ENCODE data around the gene TNS2.
"Not testable (repeated sequence)": the region's sequence is repeated elsewhere in the genome, so short reads cannot be mapped to it uniquely, and the experiment has no call there.

TNS2 gene, protein sequence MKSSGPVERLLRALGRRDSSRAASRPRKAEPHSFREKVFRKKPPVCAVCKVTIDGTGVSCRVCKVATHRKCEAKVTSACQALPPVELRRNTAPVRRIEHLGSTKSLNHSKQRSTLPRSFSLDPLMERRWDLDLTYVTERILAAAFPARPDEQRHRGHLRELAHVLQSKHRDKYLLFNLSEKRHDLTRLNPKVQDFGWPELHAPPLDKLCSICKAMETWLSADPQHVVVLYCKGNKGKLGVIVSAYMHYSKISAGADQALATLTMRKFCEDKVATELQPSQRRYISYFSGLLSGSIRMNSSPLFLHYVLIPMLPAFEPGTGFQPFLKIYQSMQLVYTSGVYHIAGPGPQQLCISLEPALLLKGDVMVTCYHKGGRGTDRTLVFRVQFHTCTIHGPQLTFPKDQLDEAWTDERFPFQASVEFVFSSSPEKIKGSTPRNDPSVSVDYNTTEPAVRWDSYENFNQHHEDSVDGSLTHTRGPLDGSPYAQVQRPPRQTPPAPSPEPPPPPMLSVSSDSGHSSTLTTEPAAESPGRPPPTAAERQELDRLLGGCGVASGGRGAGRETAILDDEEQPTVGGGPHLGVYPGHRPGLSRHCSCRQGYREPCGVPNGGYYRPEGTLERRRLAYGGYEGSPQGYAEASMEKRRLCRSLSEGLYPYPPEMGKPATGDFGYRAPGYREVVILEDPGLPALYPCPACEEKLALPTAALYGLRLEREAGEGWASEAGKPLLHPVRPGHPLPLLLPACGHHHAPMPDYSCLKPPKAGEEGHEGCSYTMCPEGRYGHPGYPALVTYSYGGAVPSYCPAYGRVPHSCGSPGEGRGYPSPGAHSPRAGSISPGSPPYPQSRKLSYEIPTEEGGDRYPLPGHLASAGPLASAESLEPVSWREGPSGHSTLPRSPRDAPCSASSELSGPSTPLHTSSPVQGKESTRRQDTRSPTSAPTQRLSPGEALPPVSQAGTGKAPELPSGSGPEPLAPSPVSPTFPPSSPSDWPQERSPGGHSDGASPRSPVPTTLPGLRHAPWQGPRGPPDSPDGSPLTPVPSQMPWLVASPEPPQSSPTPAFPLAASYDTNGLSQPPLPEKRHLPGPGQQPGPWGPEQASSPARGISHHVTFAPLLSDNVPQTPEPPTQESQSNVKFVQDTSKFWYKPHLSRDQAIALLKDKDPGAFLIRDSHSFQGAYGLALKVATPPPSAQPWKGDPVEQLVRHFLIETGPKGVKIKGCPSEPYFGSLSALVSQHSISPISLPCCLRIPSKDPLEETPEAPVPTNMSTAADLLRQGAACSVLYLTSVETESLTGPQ (N-terminal part only)
- 0.77 to 6.6 (median 2.8) reads per million in 18 experiments for total RNA-seq

DNA sequence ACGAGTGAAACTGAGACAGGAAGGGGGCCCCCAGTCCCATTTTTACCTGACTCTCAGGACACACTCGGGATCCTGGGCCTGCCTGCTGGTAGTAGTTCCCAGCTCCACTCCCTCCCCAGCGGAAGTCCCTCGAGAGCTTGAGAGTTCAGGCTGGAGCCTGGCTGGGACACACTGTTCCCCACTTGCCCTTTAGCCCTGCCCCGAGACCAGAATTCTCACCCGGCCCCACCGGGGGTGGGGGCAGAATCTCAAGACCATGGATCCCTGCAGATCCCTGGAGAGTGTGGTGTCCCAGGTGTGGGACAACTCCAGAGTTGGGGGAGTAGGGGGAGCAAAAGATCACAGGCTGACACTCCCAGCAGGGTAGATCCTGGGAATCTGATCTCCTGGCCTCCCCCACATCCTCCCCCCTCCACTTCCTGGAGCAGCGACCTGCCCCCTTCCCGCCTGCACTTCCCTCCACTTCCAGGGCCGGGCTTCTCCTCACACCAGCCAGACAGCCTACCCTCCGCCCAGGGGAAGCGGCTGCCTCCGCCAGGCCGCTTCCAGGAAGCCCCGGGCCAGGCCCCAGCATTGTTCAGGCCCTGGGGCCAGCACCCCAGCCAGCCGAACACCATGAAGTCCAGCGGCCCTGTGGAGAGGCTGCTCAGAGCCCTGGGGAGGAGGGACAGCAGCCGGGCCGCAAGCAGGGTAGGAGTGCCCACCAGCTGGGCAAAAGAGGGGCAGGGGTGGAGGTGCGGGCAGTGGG lies at the start of gene TNS2:
Gene TNS2 (plus strand): TSS at position 495 of the 748 bp plus-strand sequence. CDS start 121 bp downstream, at position 616.
- DNase-seq, result no peak

- DNase-seq, result no peak
These were observed 45.7 kb upstream of the TNS2 start for GRCh38 chr12:53004178-53004577.

- peak; percentile 7 to 15 for DNase-seq
These were observed 45.3 kb upstream of the TNS2 start for GRCh38 chr12:53004582-53004981.

GRCh38 chr12:53005215-53005985 lies 44.5 kb upstream of the TNS2 start:
- no peak for DNase-seq

DNA sequence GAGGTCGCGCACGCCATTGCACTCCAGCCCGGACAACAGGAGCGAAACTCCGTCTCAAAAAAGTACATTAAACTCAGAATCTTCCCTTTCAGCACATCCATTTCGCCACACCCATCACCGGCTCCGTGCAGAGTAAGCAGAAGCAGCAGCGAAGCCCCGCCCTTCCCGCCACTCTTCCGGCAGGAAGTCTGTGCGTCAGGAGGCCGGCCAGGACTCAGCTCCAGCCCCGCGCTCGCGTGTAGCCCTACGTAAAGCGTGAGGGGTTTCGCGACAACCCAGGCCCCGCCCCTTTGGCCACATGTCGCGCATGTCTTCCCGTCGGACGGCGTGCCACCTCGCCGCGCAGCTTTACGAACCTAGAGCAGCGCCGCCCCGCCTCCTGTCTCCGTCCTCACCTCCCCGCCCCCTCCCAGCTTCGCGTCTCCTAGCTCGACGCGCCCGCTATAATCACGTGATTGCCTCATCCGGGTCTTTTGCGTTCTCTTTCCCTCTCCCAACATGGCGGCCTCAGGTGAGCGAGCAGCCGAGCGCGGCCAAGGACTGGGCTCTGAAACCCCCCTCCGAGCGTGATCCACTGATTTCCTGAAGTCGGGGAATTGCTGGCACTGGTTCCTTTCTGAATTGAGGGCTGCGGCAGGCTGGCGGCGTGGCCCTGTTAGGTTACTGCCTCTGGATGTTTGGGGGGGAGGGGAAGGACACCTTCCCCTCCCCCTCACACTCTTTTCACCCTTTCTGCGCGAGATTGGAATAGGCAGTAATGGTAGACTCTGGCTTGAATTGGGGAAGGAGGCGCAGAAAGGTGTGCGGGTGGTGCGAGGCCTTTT lies 43.7 kb upstream of the TNS2 start, which contains the start of gene EIF4B:
Gene EIF4B (plus strand): TSS at position 471 of the 824 bp plus-strand sequence. CDS start 28 bp downstream, at position 499.
- DNase-seq, result peak; percentile 99 to 100

- DNase-seq, result peak; percentile 75 to 86
These were observed 43.0 kb upstream of the TNS2 start for GRCh38 chr12:53006810-53007309.

- no peak for DNase-seq
These were observed 42.5 kb upstream of the TNS2 start for GRCh38 chr12:53007343-53007742.

GRCh38 chr12:53008760-53009159 lies 41.1 kb upstream of the TNS2 start:
- DNase-seq, result not testable (repeated sequence)

- no peak for DNase-seq
These were observed 38.9 kb upstream of the TNS2 start for GRCh38 chr12:53010955-53011354.

DNA sequence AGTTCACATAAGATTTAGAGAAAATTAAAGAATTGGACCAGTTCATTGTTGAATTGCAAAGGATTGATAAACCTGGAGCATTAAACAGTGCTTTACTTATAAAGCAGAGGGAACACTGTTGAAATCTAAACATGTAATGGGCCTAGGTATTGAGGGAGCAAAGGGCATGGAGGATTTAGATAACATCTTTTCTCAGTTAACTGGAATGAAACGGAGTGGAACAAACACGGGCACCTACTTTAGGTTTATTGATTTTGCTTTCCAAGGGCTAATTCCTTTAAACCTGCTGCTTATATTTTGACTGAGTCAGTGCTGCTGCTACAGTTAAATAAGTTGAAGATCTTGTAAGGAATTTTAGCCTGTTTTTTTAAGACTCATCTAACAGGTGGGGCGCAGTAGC lies 38.0 kb upstream of the TNS2 start:
- DNase-seq, result no peak

GRCh38 chr12:53012928-53013327 lies 36.9 kb upstream of the TNS2 start:
- no peak for DNase-seq

DNA sequence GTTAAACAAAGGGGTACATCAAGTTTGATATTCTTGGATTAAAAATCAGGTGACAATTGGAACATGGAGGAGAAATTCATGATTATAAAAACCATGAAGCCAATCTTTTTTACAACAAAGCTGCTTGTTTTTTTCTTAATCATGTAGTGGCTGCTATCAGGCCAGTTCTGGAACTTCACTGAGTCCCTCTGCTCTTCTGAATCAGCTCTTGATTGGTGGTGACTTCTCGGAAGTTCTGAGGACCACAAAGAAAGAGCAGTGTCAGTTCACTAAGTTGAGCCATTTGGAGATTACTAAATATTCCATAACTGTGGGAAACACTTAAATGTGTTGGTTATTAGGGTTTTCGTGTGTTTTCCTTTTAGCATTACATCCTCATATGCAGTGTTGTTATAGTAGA lies 35.2 kb upstream of the TNS2 start:
- DNase-seq, result no peak

DNA sequence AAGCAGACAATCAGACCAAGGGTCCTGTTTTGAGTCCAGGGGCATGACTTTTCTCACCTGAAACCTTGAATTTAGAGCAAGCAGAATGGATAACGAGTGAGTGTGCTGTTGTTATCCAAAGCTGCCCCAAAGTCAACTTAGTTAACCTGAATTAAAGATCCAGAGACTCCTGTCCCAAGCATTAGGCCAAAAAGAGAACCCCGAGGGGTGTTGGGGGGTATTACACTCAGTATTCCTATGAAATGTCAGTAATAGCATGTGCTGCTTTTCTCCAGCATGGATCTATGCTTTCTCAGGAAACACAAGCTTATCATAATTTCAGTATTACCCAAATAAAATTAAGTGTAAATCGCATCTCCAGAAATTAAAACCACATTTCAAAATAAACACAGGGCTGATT lies 24.6 kb upstream of the TNS2 start:
- DNase-seq, result no peak

GRCh38 chr12:53027014-53027413 lies 22.9 kb upstream of the TNS2 start:
- DNase-seq, result not testable (repeated sequence)

DNA sequence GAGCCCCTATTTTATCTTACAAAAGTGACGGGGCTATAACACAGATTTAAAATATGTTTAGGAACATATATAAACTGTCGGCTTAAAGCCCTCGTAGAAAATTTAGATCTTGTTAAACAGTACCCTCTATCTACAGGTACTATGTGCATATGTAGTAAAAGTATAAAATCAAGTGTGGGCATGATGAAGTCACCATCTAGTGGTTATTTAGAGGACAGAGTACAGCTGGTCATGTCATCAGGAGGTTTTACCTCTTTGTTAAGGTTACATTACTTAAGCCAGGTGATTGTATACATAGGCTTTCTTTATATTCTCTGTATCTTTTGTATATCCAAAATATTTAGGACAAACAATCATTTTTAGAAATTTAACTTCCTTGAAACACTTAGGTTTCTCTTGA lies 18.2 kb upstream of the TNS2 start:
- no peak for DNase-seq

GRCh38 chr12:53033832-53034231 lies 16.0 kb upstream of the TNS2 start:
- not testable (repeated sequence) for DNase-seq

- DNase-seq, result no peak
These were observed 15.4 kb upstream of the TNS2 start for GRCh38 chr12:53034459-53034858.

GRCh38 chr12:53036802-53037201 lies 13.1 kb upstream of the TNS2 start:
- no peak for DNase-seq

- peak; percentile 11 to 46 for DNase-seq
These were observed 10.0 kb upstream of the TNS2 start for GRCh38 chr12:53039851-53040250.

Data from inflammatory macrophage (primary cell).